ENCODE results near the gene BAZ2B. TPM values are rescaled to one million over a fixed set of nuclear protein-coding genes. Genes with fewer than 3 reads are reported as not detected.

Gene BAZ2B
- total RNA-seq, 1 experiment from 2014 or later = 43.3 TPM

DNA sequence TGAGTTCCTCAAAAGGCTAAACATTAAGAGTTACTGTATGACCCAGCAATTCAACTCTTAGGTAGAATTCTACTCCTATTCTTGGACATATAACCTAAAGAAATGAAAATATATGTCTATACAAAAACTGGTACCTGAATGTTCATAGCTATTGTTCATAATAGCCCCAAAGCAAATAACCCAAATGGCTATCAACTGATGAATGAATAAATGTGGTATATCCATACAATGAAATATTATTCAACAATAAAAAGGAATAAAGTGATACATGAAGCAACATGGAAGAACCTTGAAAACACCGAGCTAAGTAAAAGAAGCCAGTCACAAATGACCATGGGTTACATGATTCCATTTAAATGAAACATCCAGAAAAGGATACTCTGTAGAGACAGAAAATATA, 114.6 kb downstream of the BAZ2B start:
- Mint-ChIP-seq H3K4me3 (ENCODE audit: low read depth, unreplicated experiment) (no peak overlapping the region), H3K9me3 (ENCODE audit: low read depth, unreplicated experiment) (peaks cover 7% of the 10 kb centered on the region), H3K4me1 (ENCODE audit: low read depth, unreplicated experiment) (peaks cover 33% of the 10 kb centered on the region), H3K36me3 (ENCODE audit: insufficient read depth, unreplicated experiment) (peaks cover 9% of the 10 kb centered on the region), H3K27ac (ENCODE audit: unreplicated experiment) (no peak overlapping the region), H3K27me3 (ENCODE audit: unreplicated experiment) (no peaks in the 10 kb centered on the region)
- no peak for DNase-seq
- intact Hi-C loops (cut with micrococcal nuclease; ENCODE audit: unreplicated experiment) = no loop called here
- TF ChIP-seq, protein P1, sequence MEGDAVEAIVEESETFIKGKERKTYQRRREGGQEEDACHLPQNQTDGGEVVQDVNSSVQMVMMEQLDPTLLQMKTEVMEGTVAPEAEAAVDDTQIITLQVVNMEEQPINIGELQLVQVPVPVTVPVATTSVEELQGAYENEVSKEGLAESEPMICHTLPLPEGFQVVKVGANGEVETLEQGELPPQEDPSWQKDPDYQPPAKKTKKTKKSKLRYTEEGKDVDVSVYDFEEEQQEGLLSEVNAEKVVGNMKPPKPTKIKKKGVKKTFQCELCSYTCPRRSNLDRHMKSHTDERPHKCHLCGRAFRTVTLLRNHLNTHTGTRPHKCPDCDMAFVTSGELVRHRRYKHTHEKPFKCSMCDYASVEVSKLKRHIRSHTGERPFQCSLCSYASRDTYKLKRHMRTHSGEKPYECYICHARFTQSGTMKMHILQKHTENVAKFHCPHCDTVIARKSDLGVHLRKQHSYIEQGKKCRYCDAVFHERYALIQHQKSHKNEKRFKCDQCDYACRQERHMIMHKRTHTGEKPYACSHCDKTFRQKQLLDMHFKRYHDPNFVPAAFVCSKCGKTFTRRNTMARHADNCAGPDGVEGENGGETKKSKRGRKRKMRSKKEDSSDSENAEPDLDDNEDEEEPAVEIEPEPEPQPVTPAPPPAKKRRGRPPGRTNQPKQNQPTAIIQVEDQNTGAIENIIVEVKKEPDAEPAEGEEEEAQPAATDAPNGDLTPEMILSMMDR (IDR thresholded peaks at IDR 0.05; ENCODE audit: unreplicated experiment) = no peak
- CTCF ChIA-PET = no interaction called here
- BruUV-seq (replicated peaks) = no TSS peak

DNA sequence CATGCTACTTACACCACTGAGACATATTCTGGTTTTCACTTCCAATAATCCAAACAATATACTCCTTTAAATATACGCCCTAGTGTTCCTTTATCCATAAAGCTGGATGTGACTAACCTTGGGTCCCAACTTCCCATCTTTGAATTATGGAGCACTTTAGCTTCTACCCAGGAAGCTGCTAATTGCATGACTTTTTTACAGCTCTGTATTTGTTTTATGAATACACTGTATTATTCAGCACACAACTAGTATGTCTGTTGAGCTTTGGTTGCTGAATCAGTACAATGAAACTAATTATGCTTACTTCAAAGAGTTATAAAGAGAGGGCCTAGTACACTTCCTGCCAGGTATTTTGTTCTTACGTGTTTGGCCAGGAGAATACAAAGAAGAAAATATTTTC, 118.5 kb downstream of the BAZ2B start:
- Mint-ChIP-seq H3K9me3 (ENCODE audit: low read depth, unreplicated experiment) (peaks cover 7% of the 10 kb centered on the region), H3K4me3 (ENCODE audit: low read depth, unreplicated experiment) (no peak overlapping the region), H3K36me3 (ENCODE audit: insufficient read depth, unreplicated experiment) (peaks cover 5% of the 10 kb centered on the region), H3K27ac (ENCODE audit: unreplicated experiment) (peak overlapping the region; percentile 54), H3K4me1 (ENCODE audit: low read depth, unreplicated experiment) (peaks cover 16% of the 10 kb centered on the region), H3K27me3 (ENCODE audit: unreplicated experiment) (no peaks in the 10 kb centered on the region)
- no TSS peak for BruUV-seq (replicated peaks)
- DNase-seq = no peak
- TF ChIP-seq, protein P1 (IDR thresholded peaks at IDR 0.05; ENCODE audit: unreplicated experiment) = no peak
- intact Hi-C loops (cut with micrococcal nuclease; ENCODE audit: unreplicated experiment) = no loop called here
- CTCF ChIA-PET = no interaction called here

DNA sequence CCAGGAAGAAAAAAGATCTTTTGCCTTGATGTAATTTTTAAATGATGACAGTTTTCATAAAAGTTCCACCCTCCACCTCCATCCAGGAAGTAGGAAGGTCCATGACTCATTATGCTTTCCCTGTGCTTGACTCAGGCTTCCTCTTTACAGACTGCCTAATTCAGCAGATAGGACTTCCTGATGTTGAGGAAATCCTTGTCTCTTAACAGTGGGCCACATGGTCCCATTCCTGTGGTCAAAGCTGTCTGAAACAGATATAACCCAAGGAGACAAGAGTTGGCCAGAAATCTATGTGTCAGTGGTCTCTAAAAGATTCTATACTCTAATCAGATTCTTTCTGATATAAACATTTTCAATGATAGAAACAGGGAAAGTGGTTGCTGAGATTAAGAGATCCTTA, 119.1 kb downstream of the BAZ2B start:
- Mint-ChIP-seq H3K4me3 (ENCODE audit: low read depth, unreplicated experiment) (no peak overlapping the region), H3K27ac (ENCODE audit: unreplicated experiment) (peak overlapping the region; percentile 54), H3K4me1 (ENCODE audit: low read depth, unreplicated experiment) (peaks cover 16% of the 10 kb centered on the region), H3K36me3 (ENCODE audit: insufficient read depth, unreplicated experiment) (peaks cover 5% of the 10 kb centered on the region), H3K9me3 (ENCODE audit: low read depth, unreplicated experiment) (peaks cover 7% of the 10 kb centered on the region), H3K27me3 (ENCODE audit: unreplicated experiment) (no peaks in the 10 kb centered on the region)
- TF ChIP-seq, protein P1 (IDR thresholded peaks at IDR 0.05; ENCODE audit: unreplicated experiment) = no peak
- no TSS peak for BruUV-seq (replicated peaks)
- CTCF ChIA-PET = no interaction called here
- intact Hi-C loops (cut with micrococcal nuclease; ENCODE audit: unreplicated experiment) = no loop called here
- peak; percentile 35 for DNase-seq

DNA sequence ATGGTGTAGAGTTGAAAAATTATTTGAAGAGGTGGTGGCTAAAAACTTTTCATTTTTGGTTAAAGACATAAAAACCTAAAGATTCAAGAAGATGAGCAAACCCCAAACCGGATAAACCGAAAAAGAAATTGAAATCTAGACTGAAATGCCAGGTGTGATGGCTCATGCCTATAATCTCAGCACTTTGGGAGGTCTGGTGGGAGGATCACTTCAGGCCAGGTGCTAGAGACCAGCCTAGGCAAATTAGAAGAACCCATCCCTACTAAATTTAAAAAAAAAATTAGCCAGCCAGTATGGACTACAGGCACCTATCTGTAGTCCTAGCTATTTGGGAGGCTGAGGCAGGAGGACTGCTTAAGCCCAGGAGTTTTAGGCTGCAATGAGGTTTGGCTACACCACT, 126.9 kb downstream of the BAZ2B start:
- intact Hi-C loops (cut with micrococcal nuclease; ENCODE audit: unreplicated experiment) = no loop called here
- Mint-ChIP-seq H3K27ac (ENCODE audit: unreplicated experiment) (no peak overlapping the region), H3K36me3 (ENCODE audit: insufficient read depth, unreplicated experiment) (no peaks in the 10 kb centered on the region), H3K4me3 (ENCODE audit: low read depth, unreplicated experiment) (no peak overlapping the region), H3K4me1 (ENCODE audit: low read depth, unreplicated experiment) (no peaks in the 10 kb centered on the region), H3K9me3 (ENCODE audit: low read depth, unreplicated experiment) (no peaks in the 10 kb centered on the region), H3K27me3 (ENCODE audit: unreplicated experiment) (no peaks in the 10 kb centered on the region)
- no peak for DNase-seq
- BruUV-seq (replicated peaks) = no TSS peak
- CTCF ChIA-PET = no interaction called here
- TF ChIP-seq, protein P1 (IDR thresholded peaks at IDR 0.05; ENCODE audit: unreplicated experiment) = no peak

All from Calu3 (cell line).